ENCODE data around the gene TUBGCP2. TPM values are rescaled to one million over a fixed set of nuclear protein-coding genes. Genes with fewer than 3 reads are reported as not detected.

TUBGCP2 gene
- total RNA-seq, 1 donor from 2014 or later = 66.7 TPM

- ChIA-PET CTCF (interaction anchor here (3.8 kb wide), 1 partner anchor 18 kb away, joined by 26 read pairs; the partner anchor contains the start of gene ADAM8), POLR2A (interaction anchor here (0.6 to 3.6 kb wide), 5 partner anchors 16 to 87 kb away, joined by 3 to 32 read pairs (median 5); partner anchors contain the start of gene ADAM8)
- no peaks in the 10 kb centered on the region for H3K9me3 Mint-ChIP-seq
- DNase-seq = no peak
- peaks cover 62% of the 10 kb centered on the region for H3K4me1 Mint-ChIP-seq
- no peak for TF ChIP-seq CTCF (IDR thresholded peaks at IDR 0.05)
- peak overlapping the region; percentile 81 for H3K27ac Mint-ChIP-seq
- H3K4me3 Mint-ChIP-seq = peak overlapping the region; percentile 39
- H3K36me3 Mint-ChIP-seq (ENCODE audit: low read depth) = peaks cover 7% of the 10 kb centered on the region
- H3K27me3 Mint-ChIP-seq = no peaks in the 10 kb centered on the region
- ATAC-seq (ENCODE audit: low read depth) = no peak
- intact Hi-C loops (cut with micrococcal nuclease) = loop anchor here (2.0 to 10.0 kb wide), 2 partner anchors 18 to 314 kb away; partner anchors contain the start of gene CFAP46
Observed at GRCh38 chr10:133258818-133259601, 49.7 kb downstream of the TUBGCP2 start.

- H3K27me3 Mint-ChIP-seq = no peaks in the 10 kb centered on the region
- peak overlapping the region; percentile 63 for H3K27ac Mint-ChIP-seq
- TF ChIP-seq CTCF (IDR thresholded peaks at IDR 0.05) = no peak
- H3K4me3 Mint-ChIP-seq = peak overlapping the region; percentile 41
- H3K4me1 Mint-ChIP-seq = peaks cover 57% of the 10 kb centered on the region
- H3K36me3 Mint-ChIP-seq (ENCODE audit: low read depth) = peaks cover 6% of the 10 kb centered on the region
- ChIA-PET CTCF (interaction anchor here (0.8 to 3.8 kb wide), 5 partner anchors 13 to 115 kb away, joined by 4 to 26 read pairs (median 4); partner anchors contain the start of gene ADAM8), POLR2A (interaction anchor here (0.9 to 3.6 kb wide), 5 partner anchors 12 to 20 kb away, joined by 3 to 32 read pairs (median 5); partner anchors contain the start of gene ADAM8)
- ATAC-seq (ENCODE audit: low read depth) (peak; percentile 6), DNase-seq (no peak)
- intact Hi-C loops (cut with micrococcal nuclease) = loop anchor here (2.0 to 10.0 kb wide), 2 partner anchors 17 to 313 kb away; partner anchors contain the start of gene CFAP46
- H3K9me3 Mint-ChIP-seq = no peaks in the 10 kb centered on the region
Observed at GRCh38 chr10:133258066-133258817, 50.4 kb downstream of the TUBGCP2 start.

- H3K27ac Mint-ChIP-seq = peak overlapping the region; percentile 68
- intact Hi-C loops (cut with micrococcal nuclease) = loop anchor here (1.0 to 10.0 kb wide), 3 partner anchors 17 to 313 kb away; partner anchors contain the start of gene CFAP46
- H3K4me3 Mint-ChIP-seq = peak overlapping the region; percentile 68
- DNase-seq (no peak), ATAC-seq (ENCODE audit: low read depth) (peak; percentile 15)
- H3K9me3 Mint-ChIP-seq = no peaks in the 10 kb centered on the region
- no peaks in the 10 kb centered on the region for H3K27me3 Mint-ChIP-seq
- ChIA-PET CTCF (interaction anchor here (0.8 to 3.8 kb wide), 5 partner anchors 12 to 114 kb away, joined by 4 to 26 read pairs (median 4); partner anchors contain the start of gene ADAM8), POLR2A (interaction anchor here (0.6 to 3.6 kb wide), 6 partner anchors 11 to 109 kb away, joined by 3 to 32 read pairs (median 5); partner anchors contain the start of gene ADAM8)
- TF ChIP-seq CTCF (IDR thresholded peaks at IDR 0.05) = no peak
- no peaks in the 10 kb centered on the region for H3K36me3 Mint-ChIP-seq (ENCODE audit: low read depth)
- peaks cover 51% of the 10 kb centered on the region for H3K4me1 Mint-ChIP-seq
Observed at GRCh38 chr10:133257489-133258065, 51.1 kb downstream of the TUBGCP2 start.

- Mint-ChIP-seq H3K27ac (no peak overlapping the region), H3K36me3 (ENCODE audit: low read depth) (no peaks in the 10 kb centered on the region), H3K27me3 (peaks cover 2% of the 10 kb centered on the region), H3K4me3 (no peak overlapping the region), H3K9me3 (no peaks in the 10 kb centered on the region), H3K4me1 (peaks cover 33% of the 10 kb centered on the region)
- CTCF ChIA-PET = no interaction called here
- ATAC-seq (ENCODE audit: low read depth) = no peak
- POLR2A ChIA-PET = no interaction called here
- DNase-seq = no peak
- intact Hi-C loops (cut with micrococcal nuclease) = loop anchor here (10.0 kb wide), 1 partner anchor 311 kb away; the partner anchor contains the start of gene CFAP46
- TF ChIP-seq CTCF (IDR thresholded peaks at IDR 0.05) = no peak
Observed at GRCh38 chr10:133255323-133255722, 53.3 kb downstream of the TUBGCP2 start.
